ENCODE results near the gene CMTM6.

- TF ChIP-seq GATA2 (IDR thresholded peaks at IDR 0.05; ENCODE audit: low read depth, low read length) (no peak), GATA3 (IDR thresholded peaks at IDR 0.05; ENCODE audit: low read depth, low read length) (no peak)
Measured at GRCh38 chr3:32435911-32436815, 66.5 kb downstream of the CMTM6 start.

Measured in SH-SY5Y (cell line).